ENCODE measurements around the gene CEMIP.

CEMIP gene

GRCh38 chr15:80747317-80748053, 31.7 kb upstream of the CEMIP start:
- peak; percentile 36 for TF ChIP-seq CTCF (IDR thresholded peaks at IDR 0.05)
- no peak for TF ChIP-seq ZFX (IDR thresholded peaks at IDR 0.05; ENCODE audit: borderline replicate concordance)
- H3K27ac ChIP-seq: peak overlapping the region; percentile 79

DNA sequence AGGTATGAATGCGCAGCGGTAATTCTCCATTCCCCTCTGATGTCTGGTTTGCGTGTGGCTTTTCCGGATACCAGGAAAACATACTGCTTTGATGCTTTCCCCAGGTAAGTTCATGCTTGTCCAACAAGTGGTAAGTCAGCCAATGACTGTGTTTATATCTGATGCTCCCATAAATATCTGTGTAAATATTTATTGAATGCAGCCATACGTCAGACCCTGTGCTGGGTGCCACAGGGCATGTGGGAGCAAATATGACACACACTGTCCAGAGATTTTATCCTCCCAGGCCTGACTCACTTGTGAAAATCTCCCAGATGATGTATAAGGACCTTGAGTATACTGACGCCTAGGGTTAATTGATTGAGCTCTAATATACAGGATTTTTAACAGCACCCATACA, 29.6 kb upstream of the CEMIP start:
- peak overlapping the region; percentile 79 for H3K27ac ChIP-seq
- TF ChIP-seq ZFX (IDR thresholded peaks at IDR 0.05; ENCODE audit: borderline replicate concordance): no peak
- TF ChIP-seq CTCF (IDR thresholded peaks at IDR 0.05): peak; percentile 28; the same call in 1 of the 2 replicates

DNA sequence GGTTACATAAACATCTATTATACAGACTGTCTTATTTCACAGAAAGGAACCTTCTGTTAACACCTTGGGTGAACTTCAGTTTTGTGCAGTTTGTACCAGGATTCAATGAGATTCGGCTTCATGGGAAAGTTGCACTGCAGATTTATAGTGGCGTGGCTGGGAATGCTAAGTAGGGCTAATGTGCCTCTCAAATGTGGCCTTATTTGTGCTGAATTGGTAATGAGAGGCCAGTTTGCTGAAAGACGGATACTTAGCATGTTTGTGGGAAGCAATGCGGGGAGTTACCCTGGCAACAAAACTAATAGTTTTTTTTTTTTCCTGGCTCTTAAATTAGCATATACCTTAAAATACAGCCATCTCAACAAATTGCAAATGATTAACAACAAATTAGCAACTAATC, 28.6 kb upstream of the CEMIP start:
- TF ChIP-seq ZFX (IDR thresholded peaks at IDR 0.05; ENCODE audit: borderline replicate concordance): no peak
- TF ChIP-seq CTCF (IDR thresholded peaks at IDR 0.05): no peak
- H3K27ac ChIP-seq: peak overlapping the region; percentile 79

DNA sequence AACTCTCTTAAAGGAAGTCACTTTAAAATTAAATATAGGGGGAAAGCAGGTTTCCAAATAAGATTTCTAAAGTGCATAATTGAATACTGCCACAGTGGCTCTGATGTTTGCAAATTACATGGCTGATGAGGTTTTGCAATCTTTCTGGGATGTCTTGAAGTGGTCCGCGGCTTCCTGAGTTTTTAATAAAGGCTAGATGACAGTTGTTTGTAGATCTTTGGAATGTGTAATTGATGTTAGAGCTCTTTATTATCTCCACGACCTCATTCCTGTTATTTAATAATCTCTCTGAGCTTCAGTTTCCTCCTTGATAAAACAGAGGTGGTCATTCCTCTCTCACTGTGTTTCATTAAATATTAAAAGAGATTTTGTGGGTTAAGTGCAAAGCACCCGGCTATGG, 27.0 kb upstream of the CEMIP start:
- no peak for TF ChIP-seq ZFX (IDR thresholded peaks at IDR 0.05; ENCODE audit: borderline replicate concordance)
- TF ChIP-seq CTCF (IDR thresholded peaks at IDR 0.05): no peak
- H3K27ac ChIP-seq: peak overlapping the region; percentile 79

DNA sequence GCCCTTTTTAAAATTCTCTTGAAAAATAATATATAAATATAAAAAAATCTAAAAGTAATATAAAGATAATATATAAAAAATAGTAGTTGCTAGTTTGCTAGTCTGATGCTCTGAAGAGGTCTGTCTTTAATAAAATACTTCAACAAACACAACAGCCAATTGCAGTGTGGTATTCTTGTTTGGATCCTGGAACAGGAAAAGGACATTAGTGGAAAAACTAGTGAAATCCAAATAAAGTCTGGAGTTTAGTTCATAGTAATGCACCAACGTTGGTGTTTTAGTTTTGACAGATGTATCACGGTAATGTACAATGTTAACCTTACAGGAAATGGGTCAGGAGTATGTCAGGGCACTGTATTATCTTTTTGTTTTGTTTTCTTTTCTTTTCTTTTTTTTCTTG, 26.0 kb upstream of the CEMIP start:
- H3K27ac ChIP-seq: no peak overlapping the region
- TF ChIP-seq ZFX (IDR thresholded peaks at IDR 0.05; ENCODE audit: borderline replicate concordance) (no peak), CTCF (IDR thresholded peaks at IDR 0.05) (no peak)

DNA sequence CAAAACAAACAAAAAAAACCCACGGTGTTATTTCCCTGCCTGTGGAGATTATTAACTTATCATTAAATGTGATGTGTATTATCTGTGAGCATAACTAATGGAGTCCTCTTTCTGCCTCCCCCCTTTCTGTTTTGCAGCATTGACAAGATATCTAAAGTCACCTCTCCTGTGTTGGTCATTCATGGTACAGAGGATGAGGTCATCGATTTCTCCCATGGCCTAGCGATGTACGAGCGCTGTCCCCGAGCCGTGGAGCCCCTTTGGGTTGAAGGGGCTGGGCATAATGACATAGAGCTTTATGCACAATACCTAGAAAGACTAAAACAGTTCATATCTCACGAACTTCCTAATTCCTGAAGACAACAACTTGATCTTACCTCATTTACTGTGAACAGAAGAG, 25.2 kb upstream of the CEMIP start:
- TF ChIP-seq CTCF (IDR thresholded peaks at IDR 0.05) (no peak), ZFX (IDR thresholded peaks at IDR 0.05; ENCODE audit: borderline replicate concordance) (no peak)
- no peak overlapping the region for H3K27ac ChIP-seq

DNA sequence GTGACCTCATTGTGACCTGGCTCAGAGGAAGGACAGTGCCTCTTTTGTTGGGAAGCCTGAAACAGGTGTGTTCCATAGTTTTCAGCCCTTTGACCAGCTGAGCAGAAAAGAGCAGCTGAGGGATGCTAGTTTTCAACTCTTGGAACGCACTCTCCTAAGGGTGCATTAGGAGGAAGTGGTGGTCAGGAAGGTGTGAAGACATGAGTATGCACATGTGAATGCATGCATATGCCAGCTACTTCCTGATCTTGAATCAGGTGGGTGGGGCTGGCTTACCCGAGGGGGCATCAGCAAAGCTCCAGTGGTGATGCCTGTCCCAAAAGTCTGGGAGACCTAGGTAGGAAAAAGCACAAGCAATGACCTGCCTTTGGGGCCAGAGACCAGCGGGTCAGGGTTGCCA, 23.3 kb upstream of the CEMIP start:
- no peak overlapping the region for H3K27ac ChIP-seq
- TF ChIP-seq CTCF (IDR thresholded peaks at IDR 0.05) (no peak), ZFX (IDR thresholded peaks at IDR 0.05; ENCODE audit: borderline replicate concordance) (no peak)
